ENCODE measurements around the gene C19orf38. TPM values are rescaled to one million over a fixed set of nuclear protein-coding genes. Genes with fewer than 3 reads are reported as not detected.

C19orf38 gene
- total RNA-seq, 1 experiment from 2014 or later: 0.30 TPM

- no TSS peak for BruUV-seq (replicated peaks)
- intact Hi-C loops (cut with micrococcal nuclease): no loop called here
- H3K9me3 Mint-ChIP-seq (ENCODE audit: unreplicated experiment): no peaks in the 10 kb centered on the region
- DNase-seq (ENCODE audit: unreplicated experiment): no peak
- no peak overlapping the region for H3K4me3 Mint-ChIP-seq (ENCODE audit: unreplicated experiment)
- no peak for TF ChIP-seq CTCF (IDR thresholded peaks at IDR 0.05; ENCODE audit: unreplicated experiment)
- no peaks in the 10 kb centered on the region for H3K36me3 Mint-ChIP-seq (ENCODE audit: insufficient read depth, unreplicated experiment)
- no peak overlapping the region for H3K27ac Mint-ChIP-seq (ENCODE audit: low read depth, unreplicated experiment)
- POLR2A ChIA-PET: no interaction called here
- H3K27me3 Mint-ChIP-seq (ENCODE audit: insufficient read depth, unreplicated experiment): no peaks in the 10 kb centered on the region
- no peaks in the 10 kb centered on the region for H3K4me1 Mint-ChIP-seq (ENCODE audit: insufficient read depth, unreplicated experiment)
- CTCF ChIA-PET: interaction anchor here (0.5 to 6.3 kb wide), 3 partner anchors 14 to 152 kb away, joined by 4 to 68 read pairs (median 6); partner anchors contain the start of gene TMED1
Measured at GRCh38 chr19:10850631-10851030, 2.4 kb downstream of the C19orf38 start.

GRCh38 chr19:10852098-10852800, 4.0 kb downstream of the C19orf38 start:
- BruUV-seq (replicated peaks): no TSS peak
- no peak for TF ChIP-seq CTCF (IDR thresholded peaks at IDR 0.05; ENCODE audit: unreplicated experiment)
- Mint-ChIP-seq H3K27me3 (ENCODE audit: insufficient read depth, unreplicated experiment) (no peaks in the 10 kb centered on the region), H3K36me3 (ENCODE audit: insufficient read depth, unreplicated experiment) (no peaks in the 10 kb centered on the region), H3K9me3 (ENCODE audit: unreplicated experiment) (no peaks in the 10 kb centered on the region), H3K4me1 (ENCODE audit: insufficient read depth, unreplicated experiment) (no peaks in the 10 kb centered on the region), H3K27ac (ENCODE audit: low read depth, unreplicated experiment) (no peak overlapping the region), H3K4me3 (ENCODE audit: unreplicated experiment) (no peak overlapping the region)
- ChIA-PET CTCF (interaction anchor here (0.6 to 6.3 kb wide), 3 partner anchors 9 to 903 kb away, joined by 4 to 68 read pairs (median 4); no protein-coding TSS in a partner anchor), POLR2A (no interaction called here)
- peak; percentile 27 for DNase-seq (ENCODE audit: unreplicated experiment)
- intact Hi-C loops (cut with micrococcal nuclease): no loop called here

- intact Hi-C loops (cut with micrococcal nuclease): no loop called here
- no peak for TF ChIP-seq CTCF (IDR thresholded peaks at IDR 0.05; ENCODE audit: unreplicated experiment)
- no peaks in the 10 kb centered on the region for H3K9me3 Mint-ChIP-seq (ENCODE audit: unreplicated experiment)
- POLR2A ChIA-PET: interaction anchor here (0.9 kb wide), 1 partner anchor 520 kb away, joined by 3 read pairs; the partner anchor contains the start of gene RAVER1
- H3K4me1 Mint-ChIP-seq (ENCODE audit: insufficient read depth, unreplicated experiment): no peaks in the 10 kb centered on the region
- BruUV-seq (replicated peaks): no TSS peak
- H3K36me3 Mint-ChIP-seq (ENCODE audit: insufficient read depth, unreplicated experiment): no peaks in the 10 kb centered on the region
- no peak overlapping the region for H3K27ac Mint-ChIP-seq (ENCODE audit: low read depth, unreplicated experiment)
- H3K27me3 Mint-ChIP-seq (ENCODE audit: insufficient read depth, unreplicated experiment): no peaks in the 10 kb centered on the region
- no peak overlapping the region for H3K4me3 Mint-ChIP-seq (ENCODE audit: unreplicated experiment)
- CTCF ChIA-PET: interaction anchor here (0.6 to 6.3 kb wide), 5 partner anchors 12 to 904 kb away, joined by 3 to 68 read pairs (median 4); partner anchors contain the start of gene TMED1
- no peak for DNase-seq (ENCODE audit: unreplicated experiment)
Measured at GRCh38 chr19:10852941-10853340, 4.7 kb downstream of the C19orf38 start.

GRCh38 chr19:10854350-10855089, 6.3 kb downstream of the C19orf38 start:
- Mint-ChIP-seq H3K4me3 (ENCODE audit: unreplicated experiment) (no peak overlapping the region), H3K9me3 (ENCODE audit: unreplicated experiment) (no peaks in the 10 kb centered on the region), H3K4me1 (ENCODE audit: insufficient read depth, unreplicated experiment) (no peaks in the 10 kb centered on the region), H3K36me3 (ENCODE audit: insufficient read depth, unreplicated experiment) (no peaks in the 10 kb centered on the region), H3K27me3 (ENCODE audit: insufficient read depth, unreplicated experiment) (no peaks in the 10 kb centered on the region), H3K27ac (ENCODE audit: low read depth, unreplicated experiment) (no peak overlapping the region)
- DNase-seq (ENCODE audit: unreplicated experiment): no peak
- TF ChIP-seq CTCF (IDR thresholded peaks at IDR 0.05; ENCODE audit: unreplicated experiment): no peak
- BruUV-seq (replicated peaks): no TSS peak
- intact Hi-C loops (cut with micrococcal nuclease): no loop called here
- POLR2A ChIA-PET: interaction anchor here (0.9 to 2.5 kb wide), 2 partner anchors 8 to 18 kb away, joined by 3 to 9 read pairs; partner anchors contain the start of gene TMED1
- CTCF ChIA-PET: interaction anchor here (0.5 to 6.3 kb wide), 4 partner anchors 11 to 80 kb away, joined by 3 to 68 read pairs (median 6); partner anchors contain the start of gene TMED1
